SU-DHL-6 (cell line): ENCODE measurements around the gene FBXO5.

Experiments
- H2AFZ ChIP-seq: fragments of 200-600 bp; sonication (generic); 2 replicates; pipeline ENCODE4 v1.6.1; 2014; ENCODE audit warnings: low read depth, mild to moderate bottlenecking, moderate library complexity, mixed read lengths, antibody characterized with exemption, low read length; ENCODE audit not compliant: severe bottlenecking
- H3F3A ChIP-seq: fragments of 200-600 bp; shearing (Covaris generic); 2 replicates; pipeline ENCODE4 v1.6.0; 2016; ENCODE audit warnings: antibody characterized with exemption, mild to moderate bottlenecking; ENCODE audit not compliant: insufficient read depth
- H3K27ac ChIP-seq: fragments of 200-600 bp; sonication (generic); 2 replicates; pipeline ENCODE4 v1.5.1; 2016; ENCODE audit warnings: low read depth, mild to moderate bottlenecking, low read length, moderate library complexity, mixed read lengths
- H3K27me3 ChIP-seq: fragments of 200-600 bp; sonication (generic), shearing (Covaris generic); 2 replicates; pipeline ENCODE4 v1.6.0; 2014; ENCODE audit warnings: mild to moderate bottlenecking, low read length
- H3K36me3 ChIP-seq: fragments of 200-600 bp; sonication (generic); 2 replicates; pipeline ENCODE4 v1.6.1; 2014; ENCODE audit warnings: mild to moderate bottlenecking, low read length, mixed read lengths
- H3K4me2 ChIP-seq: fragments of 300-600, 200-600 bp; shearing (Covaris generic), sonication (generic); 2 replicates; pipeline ENCODE4 v1.6.0; 2014; ENCODE audit warnings: low read length, low read depth, mild to moderate bottlenecking; ENCODE audit not compliant: poor library complexity, severe bottlenecking
- H3K4me3 ChIP-seq: fragments of 200-600 bp; sonication (generic); 2 replicates; pipeline ENCODE4 v1.5.1; 2014; ENCODE audit warnings: antibody characterized with exemption, low read length, mild to moderate bottlenecking, mixed read lengths; ENCODE audit not compliant: insufficient read depth, poor library complexity, severe bottlenecking
- H3K79me2 ChIP-seq: fragments of 200-600 bp; sonication (generic); 2 replicates; pipeline ENCODE4 v1.6.1; 2014; ENCODE audit warnings: mild to moderate bottlenecking, low read length, moderate library complexity; ENCODE audit not compliant: insufficient read depth
- H3K9ac ChIP-seq: fragments of 200-600 bp; sonication (generic); 2 replicates; pipeline ENCODE4 v1.7.0; 2014; ENCODE audit warnings: mild to moderate bottlenecking, low read length
- H3K9me2 ChIP-seq: fragments of 200-600 bp; sonication (generic); replicated peaks from 2 replicates; pipeline ENCODE4 v1.6.1; 2014; ENCODE audit warnings: low read length; ENCODE audit not compliant: insufficient read depth
- H3K9me3 ChIP-seq: fragments of 200-600 bp; sonication (generic); 2 replicates; pipeline ENCODE4 v1.6.1; 2014; ENCODE audit warnings: low read length, mixed read lengths; ENCODE audit not compliant: insufficient read depth
- H4K20me1 ChIP-seq: fragments of 200-600 bp; sonication (generic); 2 replicates; pipeline ENCODE4 v1.6.1; 2014; ENCODE audit warnings: low read depth, mild to moderate bottlenecking, antibody characterized with exemption, low read length, moderate library complexity, mixed read lengths
- EZH2phosphoT487 ChIP-seq: fragments of 200-600 bp; sonication (generic), shearing (Covaris generic); conservative IDR thresholded peaks from 2 replicates; pipeline ENCODE4 v1.6.1; 2018; ENCODE audit warnings: mild to moderate bottlenecking, antibody characterized with exemption, low read length, moderate library complexity, mixed read lengths
- TF ChIP-seq, protein P1 (sequence below): fragments of 200-600 bp; sonication (generic); IDR thresholded peaks from one replicate; pipeline ENCODE4 v1.5.1; 2017; ENCODE audit warnings: antibody characterized with exemption, mild to moderate bottlenecking, low read length, moderate library complexity; ENCODE audit not compliant: insufficient read depth, poor library complexity, severe bottlenecking

The FBXO5 gene

DNA sequence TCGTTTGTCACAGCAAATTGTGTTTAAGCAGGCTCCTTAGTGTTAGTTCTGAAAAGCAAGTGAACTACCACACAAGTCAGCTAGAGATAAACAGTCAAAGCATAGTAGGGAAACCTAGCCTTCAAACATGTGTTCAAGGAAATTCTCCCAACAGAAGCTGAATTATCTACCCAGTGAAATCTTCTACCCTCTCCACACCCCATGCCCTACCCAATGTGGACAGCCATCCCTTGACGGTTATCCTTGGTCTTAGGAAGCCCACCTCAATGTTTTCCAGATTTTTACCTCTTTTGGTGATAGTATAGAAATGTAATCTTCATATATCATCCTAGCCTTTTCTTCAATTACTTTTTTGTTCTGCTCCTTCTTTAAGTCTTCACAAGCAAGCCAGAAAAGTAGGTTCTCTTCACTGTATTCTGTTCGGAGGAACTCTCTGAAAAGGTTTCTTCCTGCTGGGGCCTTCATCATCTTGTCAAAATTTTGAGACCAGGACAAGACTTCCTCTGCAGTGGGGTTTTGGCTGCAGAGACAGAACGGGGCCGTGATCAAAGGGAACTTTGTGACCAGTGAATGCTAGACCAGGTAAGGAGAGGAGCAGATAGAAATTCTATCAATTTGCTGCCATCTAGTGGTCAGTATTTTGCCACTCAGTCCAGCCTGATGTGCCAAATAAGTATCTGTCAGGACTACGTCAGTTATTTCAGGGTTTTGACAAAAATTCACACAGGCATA lies 41.3 kb upstream of the FBXO5 start:
- no peaks in the 10 kb centered on the region for H3K9me3 ChIP-seq
- no peaks in the 10 kb centered on the region for H3K27me3 ChIP-seq
- no peak overlapping the region for H3K27ac ChIP-seq
- no peaks in the 10 kb centered on the region for H4K20me1 ChIP-seq
- no peak overlapping the region for H3K4me2 ChIP-seq
- H3K4me3 ChIP-seq = no peak overlapping the region
- no peaks in the 10 kb centered on the region for H3K9me2 ChIP-seq
- no peak for TF ChIP-seq EZH2phosphoT487
- TF ChIP-seq, protein P1, sequence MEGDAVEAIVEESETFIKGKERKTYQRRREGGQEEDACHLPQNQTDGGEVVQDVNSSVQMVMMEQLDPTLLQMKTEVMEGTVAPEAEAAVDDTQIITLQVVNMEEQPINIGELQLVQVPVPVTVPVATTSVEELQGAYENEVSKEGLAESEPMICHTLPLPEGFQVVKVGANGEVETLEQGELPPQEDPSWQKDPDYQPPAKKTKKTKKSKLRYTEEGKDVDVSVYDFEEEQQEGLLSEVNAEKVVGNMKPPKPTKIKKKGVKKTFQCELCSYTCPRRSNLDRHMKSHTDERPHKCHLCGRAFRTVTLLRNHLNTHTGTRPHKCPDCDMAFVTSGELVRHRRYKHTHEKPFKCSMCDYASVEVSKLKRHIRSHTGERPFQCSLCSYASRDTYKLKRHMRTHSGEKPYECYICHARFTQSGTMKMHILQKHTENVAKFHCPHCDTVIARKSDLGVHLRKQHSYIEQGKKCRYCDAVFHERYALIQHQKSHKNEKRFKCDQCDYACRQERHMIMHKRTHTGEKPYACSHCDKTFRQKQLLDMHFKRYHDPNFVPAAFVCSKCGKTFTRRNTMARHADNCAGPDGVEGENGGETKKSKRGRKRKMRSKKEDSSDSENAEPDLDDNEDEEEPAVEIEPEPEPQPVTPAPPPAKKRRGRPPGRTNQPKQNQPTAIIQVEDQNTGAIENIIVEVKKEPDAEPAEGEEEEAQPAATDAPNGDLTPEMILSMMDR = no peak
- no peaks in the 10 kb centered on the region for H3K36me3 ChIP-seq
- H3F3A ChIP-seq = no peaks in the 10 kb centered on the region
- H2AFZ ChIP-seq = no peak overlapping the region
- H3K79me2 ChIP-seq = no peaks in the 10 kb centered on the region
- no peak overlapping the region for H3K9ac ChIP-seq

DNA sequence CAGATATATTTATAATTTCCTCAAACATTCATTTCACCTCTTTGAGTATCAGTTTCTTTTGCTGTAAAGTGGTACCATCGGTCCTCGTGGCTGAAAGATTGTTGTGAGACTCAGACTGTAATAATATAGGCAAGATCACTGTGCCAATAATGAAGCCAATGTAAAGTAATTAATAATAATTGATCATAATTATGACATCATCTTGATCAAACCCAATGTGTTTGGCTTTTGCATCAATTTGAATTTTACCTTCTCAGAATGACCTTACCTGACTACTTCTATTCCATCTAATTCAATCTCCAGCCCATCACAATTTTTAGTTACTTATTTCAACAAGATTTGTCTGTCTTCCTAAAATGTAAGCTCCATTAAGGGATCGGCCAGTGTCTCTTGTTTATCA lies 35.5 kb upstream of the FBXO5 start:
- Histone ChIP-seq H4K20me1 (no peaks in the 10 kb centered on the region), H3K9me3 (no peaks in the 10 kb centered on the region), H2AFZ (no peak overlapping the region), H3K27ac (no peak overlapping the region), H3K79me2 (no peaks in the 10 kb centered on the region), H3K9ac (no peak overlapping the region), H3K4me2 (no peak overlapping the region), H3K36me3 (no peaks in the 10 kb centered on the region), H3K9me2 (no peaks in the 10 kb centered on the region), H3K4me3 (no peak overlapping the region), H3K27me3 (no peaks in the 10 kb centered on the region), H3F3A (no peaks in the 10 kb centered on the region)
- TF ChIP-seq EZH2phosphoT487 = no peak
- TF ChIP-seq, protein P1 = no peak

DNA sequence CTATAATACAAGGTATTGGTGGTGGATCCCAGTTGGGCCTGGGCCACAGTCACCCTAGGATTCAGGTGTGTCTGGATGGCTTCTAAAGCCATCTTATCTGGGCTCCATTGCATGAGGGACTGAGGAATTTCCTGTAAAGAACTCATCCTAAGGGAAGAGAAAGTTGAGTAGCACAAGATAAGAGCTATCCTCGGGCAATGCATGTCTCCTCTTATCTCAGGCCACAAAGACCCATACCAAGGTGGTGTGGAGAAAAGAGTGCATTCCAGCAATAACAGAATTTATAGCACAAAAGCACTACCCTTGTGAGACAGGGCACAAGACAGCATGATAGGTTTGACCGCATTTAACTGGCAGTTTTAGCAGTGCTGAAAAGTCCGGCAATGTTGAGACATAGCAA lies 34.0 kb upstream of the FBXO5 start:
- no peak overlapping the region for H3K27ac ChIP-seq
- H3K4me2 ChIP-seq = no peak overlapping the region
- no peak overlapping the region for H3K4me3 ChIP-seq
- no peak overlapping the region for H2AFZ ChIP-seq
- H3K79me2 ChIP-seq = no peaks in the 10 kb centered on the region
- H3K9ac ChIP-seq = no peak overlapping the region
- H3K36me3 ChIP-seq = no peaks in the 10 kb centered on the region
- H3K9me2 ChIP-seq = no peaks in the 10 kb centered on the region
- H3K9me3 ChIP-seq = no peaks in the 10 kb centered on the region
- H3F3A ChIP-seq = no peaks in the 10 kb centered on the region
- no peaks in the 10 kb centered on the region for H4K20me1 ChIP-seq
- TF ChIP-seq, protein P1 = no peak
- TF ChIP-seq EZH2phosphoT487 = no peak
- H3K27me3 ChIP-seq = no peaks in the 10 kb centered on the region
